Measurements from ENCODE around the gene SERPIND1. TPM values are rescaled to one million over a fixed set of nuclear protein-coding genes. Genes with fewer than 3 reads are reported as not detected.

Gene SERPIND1
- total and polyA plus RNA-seq, 2 donors from 2014 or later: not detected

DNA sequence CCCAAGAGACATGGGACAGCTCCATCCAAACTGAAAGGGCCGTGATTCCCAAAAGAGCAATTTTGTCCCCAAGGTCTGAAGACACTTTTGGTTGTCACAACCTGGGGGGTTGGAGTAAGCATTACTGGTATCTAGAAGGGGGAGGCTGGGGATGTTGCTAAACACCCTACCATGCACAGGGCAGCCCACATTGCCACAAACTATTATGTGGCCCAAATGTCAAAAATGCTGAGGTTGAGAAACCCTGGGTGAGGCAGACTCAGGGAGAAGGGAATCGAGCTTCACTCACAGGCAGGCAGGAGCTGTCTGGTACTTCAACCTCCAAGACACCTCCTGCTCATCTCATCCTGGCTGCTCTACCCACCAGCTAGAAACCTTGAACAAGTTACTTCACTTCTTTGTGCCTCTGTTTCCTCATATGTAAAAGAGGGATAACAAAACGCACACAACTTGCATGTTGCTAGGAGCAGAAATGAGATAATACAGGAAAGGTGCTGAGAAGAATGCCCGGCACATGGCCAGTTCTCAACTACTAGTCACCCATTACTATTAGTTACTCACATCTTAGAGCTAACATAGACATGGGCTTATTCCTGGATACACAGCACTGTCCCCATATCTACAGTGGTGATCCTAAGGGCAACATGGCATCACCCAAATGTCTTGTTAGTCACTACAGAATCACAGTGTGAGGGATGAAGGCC, 8.8 kb downstream of the SERPIND1 start:
- TF ChIP-seq CTCF (IDR thresholded peaks at IDR 0.05; ENCODE audit: borderline replicate concordance, extremely low read depth, insufficient read depth): no peak
- H3K9me3 ChIP-seq (ENCODE audit: control insufficient read depth in 2 of 3, insufficient read depth in 1 of 3, low read length in 3 of 3): no peaks in the 10 kb centered on the region
- H3K27ac ChIP-seq (ENCODE audit: low read depth in 2 of 2, low read length in 2 of 2): no peak overlapping the region
- no peaks in the 10 kb centered on the region for H3K27me3 ChIP-seq (ENCODE audit: control insufficient read depth, insufficient read depth, low read length)
- peaks cover 0 to 19% (median 18%) of the 10 kb centered on the region in 3 donors for H3K36me3 ChIP-seq (ENCODE audit: control insufficient read depth in 2 of 3, insufficient read depth in 3 of 3, low read length in 3 of 3)
- H3K9ac ChIP-seq (ENCODE audit: low read length in 3 of 3): no peak overlapping the region
- no peak overlapping the region for H3K4me3 ChIP-seq (ENCODE audit: low read length in 3 of 3)
- intact Hi-C loops (cut with DNase I): no loop called here
- no peak for FAIRE-seq
- no peak for DNase-seq
- H3K4me1 ChIP-seq (ENCODE audit: control insufficient read depth in 2 of 3, insufficient read depth in 2 of 3, low read depth in 1 of 3, low read length in 3 of 3): no peaks in the 10 kb centered on the region

- no peaks in the 10 kb centered on the region for H3K4me1 ChIP-seq (ENCODE audit: control insufficient read depth in 2 of 3, insufficient read depth in 2 of 3, low read depth in 1 of 3, low read length in 3 of 3)
- FAIRE-seq: no peak
- H3K9ac ChIP-seq (ENCODE audit: low read length in 3 of 3): no peak overlapping the region
- H3K9me3 ChIP-seq (ENCODE audit: control insufficient read depth in 2 of 3, insufficient read depth in 1 of 3, low read length in 3 of 3): no peaks in the 10 kb centered on the region
- no peak for TF ChIP-seq CTCF (IDR thresholded peaks at IDR 0.05; ENCODE audit: borderline replicate concordance, extremely low read depth, insufficient read depth)
- H3K4me3 ChIP-seq (ENCODE audit: low read length in 3 of 3): no peak overlapping the region
- DNase-seq: no peak
- intact Hi-C loops (cut with DNase I): no loop called here
- H3K36me3 ChIP-seq (ENCODE audit: control insufficient read depth in 2 of 3, insufficient read depth in 3 of 3, low read length in 3 of 3): peaks cover 0 to 24% (median 24%) of the 10 kb centered on the region in 3 donors
- H3K27me3 ChIP-seq (ENCODE audit: control insufficient read depth, insufficient read depth, low read length): no peaks in the 10 kb centered on the region
- H3K27ac ChIP-seq (ENCODE audit: low read depth in 2 of 2, low read length in 2 of 2): no peak overlapping the region
These were observed 9.4 kb downstream of the SERPIND1 start for GRCh38 chr22:20783300-20783673.

- peaks cover 0 to 25% (median 19%) of the 10 kb centered on the region in 3 donors for H3K36me3 ChIP-seq (ENCODE audit: control insufficient read depth in 2 of 3, insufficient read depth in 3 of 3, low read length in 3 of 3)
- DNase-seq: peak in 3 of 5 donors; percentile 22 to 61 (median 42)
- no peak overlapping the region for H3K9ac ChIP-seq (ENCODE audit: low read length in 3 of 3)
- peak; percentile 52 for TF ChIP-seq CTCF (IDR thresholded peaks at IDR 0.05; ENCODE audit: borderline replicate concordance, extremely low read depth, insufficient read depth)
- no peak for FAIRE-seq
- H3K4me1 ChIP-seq (ENCODE audit: control insufficient read depth in 2 of 3, insufficient read depth in 2 of 3, low read depth in 1 of 3, low read length in 3 of 3): no peaks in the 10 kb centered on the region
- no peaks in the 10 kb centered on the region for H3K27me3 ChIP-seq (ENCODE audit: control insufficient read depth, insufficient read depth, low read length)
- no peak overlapping the region for H3K4me3 ChIP-seq (ENCODE audit: low read length in 3 of 3)
- H3K27ac ChIP-seq (ENCODE audit: low read depth in 2 of 2, low read length in 2 of 2): no peak overlapping the region
- intact Hi-C loops (cut with DNase I): no loop called here
- no peaks in the 10 kb centered on the region for H3K9me3 ChIP-seq (ENCODE audit: control insufficient read depth in 2 of 3, insufficient read depth in 1 of 3, low read length in 3 of 3)
These were observed 10.2 kb downstream of the SERPIND1 start for GRCh38 chr22:20783844-20784723.
